C1 segment of cervical spinal cord (tissue), 14 donors: ENCODE measurements around the gene ZBTB32.
A peak's percentile ranks its signal among the peaks of the same experiment; 100 is the strongest.
"Not testable (repeated sequence)": the region's sequence is repeated elsewhere in the genome, so short reads cannot be mapped to it uniquely, and the experiment has no call there.

Experiments used
- DNase-seq, 14 donors: peaks; one replicate each; lab custom pipeline; 2025; lab: John Stamatoyannopoulos, UW

The ZBTB32 gene, protein sequence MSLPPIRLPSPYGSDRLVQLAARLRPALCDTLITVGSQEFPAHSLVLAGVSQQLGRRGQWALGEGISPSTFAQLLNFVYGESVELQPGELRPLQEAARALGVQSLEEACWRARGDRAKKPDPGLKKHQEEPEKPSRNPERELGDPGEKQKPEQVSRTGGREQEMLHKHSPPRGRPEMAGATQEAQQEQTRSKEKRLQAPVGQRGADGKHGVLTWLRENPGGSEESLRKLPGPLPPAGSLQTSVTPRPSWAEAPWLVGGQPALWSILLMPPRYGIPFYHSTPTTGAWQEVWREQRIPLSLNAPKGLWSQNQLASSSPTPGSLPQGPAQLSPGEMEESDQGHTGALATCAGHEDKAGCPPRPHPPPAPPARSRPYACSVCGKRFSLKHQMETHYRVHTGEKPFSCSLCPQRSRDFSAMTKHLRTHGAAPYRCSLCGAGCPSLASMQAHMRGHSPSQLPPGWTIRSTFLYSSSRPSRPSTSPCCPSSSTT

DNA sequence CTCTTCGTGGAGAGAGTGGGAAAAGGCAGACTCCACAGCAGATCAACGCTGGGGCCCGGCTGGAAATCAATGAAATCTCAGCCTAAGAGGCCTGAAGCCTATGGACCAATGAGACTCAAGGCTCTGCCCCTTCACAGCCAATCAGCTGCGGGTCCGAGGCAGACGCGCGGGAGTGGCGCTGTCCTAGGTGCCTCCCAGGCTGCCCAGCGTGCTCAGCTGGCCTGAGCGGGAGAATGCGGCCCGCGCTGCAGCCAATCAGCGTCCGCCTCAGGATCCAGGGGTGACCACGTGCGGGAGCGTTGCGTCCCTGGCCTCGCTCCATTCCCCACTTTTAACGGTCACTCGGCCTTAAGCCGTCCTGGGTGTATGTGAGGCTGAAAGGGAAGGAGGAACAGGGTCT is at the start of gene ZBTB32:
Gene ZBTB32 (plus strand): TSS at position 341 of the 400 bp plus-strand sequence. CDS start 10,069 bp downstream, outside the sequence.
- DNase-seq = peak in 1 of 14 donors; percentile 14

DNA sequence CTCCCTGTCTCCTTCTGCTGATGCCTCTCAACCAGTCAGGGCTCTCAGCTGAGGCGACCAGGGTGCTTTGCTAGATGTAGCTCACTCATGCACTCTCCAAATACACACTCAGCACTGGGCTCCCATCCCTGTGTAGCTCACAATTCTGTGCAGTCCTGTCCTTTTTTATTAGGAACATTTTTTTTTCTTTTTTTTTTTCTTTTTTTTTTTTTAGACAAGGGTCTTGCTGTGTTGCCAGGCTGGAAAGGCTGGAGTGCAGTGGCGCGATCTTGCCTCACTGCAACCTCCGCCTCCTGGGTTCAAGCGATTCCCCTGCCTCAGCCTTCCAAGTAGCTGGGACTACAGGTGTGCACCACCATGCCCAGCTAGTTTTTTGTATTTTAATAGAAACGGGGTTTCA is 49.5 kb upstream of the ZBTB32 start:
- not testable (repeated sequence) for DNase-seq

DNA sequence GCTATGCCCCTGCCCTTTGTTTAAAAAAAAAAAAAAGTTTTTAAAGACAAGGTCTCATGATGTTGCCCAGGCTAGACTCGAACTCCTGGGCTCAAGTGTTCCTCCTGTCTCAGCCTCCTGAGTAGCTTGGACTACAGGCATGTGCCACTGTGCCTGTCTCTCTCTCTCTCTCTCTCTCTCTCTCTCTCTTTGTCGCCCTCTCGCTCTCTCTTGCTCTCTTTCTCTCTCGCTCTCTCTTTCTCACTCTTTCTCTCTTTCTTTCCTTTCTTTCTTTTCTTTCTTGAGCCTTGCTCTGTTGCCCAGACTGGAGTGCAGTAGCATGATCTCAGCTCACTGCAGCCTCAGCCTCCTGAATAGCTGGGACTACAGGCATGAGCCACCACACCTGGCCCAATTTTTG is 48.8 kb upstream of the ZBTB32 start:
- DNase-seq = no peak

DNA sequence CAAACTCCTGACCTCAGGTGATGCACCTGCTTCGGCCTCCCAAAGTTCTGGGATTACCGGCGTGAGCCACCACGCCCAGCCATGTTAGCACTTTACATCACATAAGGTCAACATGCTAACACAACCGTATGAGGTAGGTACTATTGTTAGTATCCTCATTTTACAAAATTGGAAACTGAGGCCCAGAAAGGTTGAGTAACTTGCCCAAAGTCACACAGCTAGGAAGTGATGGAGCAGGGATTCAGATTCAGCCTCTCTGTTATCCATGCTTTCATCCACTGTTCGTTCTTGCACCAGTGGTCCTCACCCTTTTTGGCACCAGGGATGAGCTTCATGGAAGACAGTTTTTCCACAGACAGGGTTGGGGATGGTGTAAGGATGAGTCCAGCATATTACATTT is 47.7 kb upstream of the ZBTB32 start:
- DNase-seq = no peak

DNA sequence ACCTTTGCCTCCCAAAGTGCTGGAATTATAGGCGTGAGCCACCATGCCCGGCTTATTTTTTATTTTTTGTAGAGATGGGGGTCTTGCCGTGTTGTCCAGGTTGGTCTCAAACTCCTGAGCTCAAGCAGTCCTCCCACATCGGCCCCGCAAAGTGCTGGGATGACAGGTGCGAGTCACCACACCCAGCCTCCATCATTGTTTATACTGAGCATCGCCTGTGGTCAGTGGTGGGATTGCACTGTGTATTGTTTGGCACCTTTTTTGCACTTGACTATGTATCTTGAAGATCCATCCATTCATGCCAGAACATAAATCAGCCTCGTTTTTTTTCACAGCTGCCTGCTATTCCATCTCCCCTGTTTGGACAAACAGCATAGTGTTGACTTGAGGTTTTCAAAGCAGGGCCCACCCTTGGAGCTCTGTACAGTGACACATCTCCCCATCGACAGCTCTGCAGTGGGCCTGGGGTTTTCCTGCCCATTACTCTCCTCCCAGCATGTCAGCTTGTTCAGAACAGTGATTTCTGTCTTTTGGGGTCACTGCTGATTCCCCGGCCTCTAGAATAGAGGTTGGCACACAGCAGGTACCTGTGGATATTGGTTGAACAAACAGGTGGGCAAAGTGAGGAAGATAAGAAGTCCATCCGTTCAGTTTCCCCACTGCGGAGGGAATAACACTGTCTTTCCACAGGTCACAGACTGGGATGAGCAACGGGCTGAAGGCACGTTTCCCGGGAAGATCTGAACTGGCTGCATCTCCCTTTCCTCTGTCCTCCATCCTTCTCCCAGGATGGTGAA is 46.3 kb upstream of the ZBTB32 start:
- DNase-seq = no peak

DNA sequence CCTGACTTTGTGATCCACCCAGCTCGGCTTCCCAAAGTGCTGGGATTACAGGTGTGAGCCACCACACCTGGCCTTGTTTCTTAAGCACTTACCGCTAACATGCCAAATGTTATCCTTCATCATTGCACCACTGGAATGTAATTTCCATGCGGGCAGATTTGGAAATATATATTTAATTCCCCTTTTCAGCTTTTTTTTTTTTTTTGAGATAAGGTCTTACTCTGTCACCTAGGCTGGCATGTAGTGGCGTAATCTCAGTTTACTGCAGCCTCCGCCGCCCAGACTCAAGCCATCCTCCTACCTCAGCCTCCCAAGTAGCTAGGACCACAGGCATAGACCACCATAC is 42.4 kb upstream of the ZBTB32 start:
- DNase-seq = no peak

DNA sequence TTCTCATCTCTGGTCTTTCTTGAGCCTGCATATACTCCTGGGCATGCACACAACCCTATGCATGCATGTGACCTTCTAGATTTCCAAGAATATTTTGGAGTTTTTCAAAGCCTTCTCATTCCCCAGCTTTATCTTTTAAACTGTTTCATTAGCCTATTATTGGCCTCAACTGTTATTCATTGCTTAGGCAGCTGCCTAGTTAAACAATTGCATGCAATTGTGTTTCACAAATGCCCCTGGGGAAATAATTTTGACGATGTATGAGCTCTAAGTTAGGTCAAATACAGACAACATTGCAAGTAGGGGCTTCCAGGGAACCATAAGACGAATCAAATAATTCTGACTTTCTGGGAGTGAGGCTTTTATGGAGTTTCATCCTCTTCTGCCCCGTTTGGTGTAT is 40.4 kb upstream of the ZBTB32 start:
- no peak for DNase-seq

DNA sequence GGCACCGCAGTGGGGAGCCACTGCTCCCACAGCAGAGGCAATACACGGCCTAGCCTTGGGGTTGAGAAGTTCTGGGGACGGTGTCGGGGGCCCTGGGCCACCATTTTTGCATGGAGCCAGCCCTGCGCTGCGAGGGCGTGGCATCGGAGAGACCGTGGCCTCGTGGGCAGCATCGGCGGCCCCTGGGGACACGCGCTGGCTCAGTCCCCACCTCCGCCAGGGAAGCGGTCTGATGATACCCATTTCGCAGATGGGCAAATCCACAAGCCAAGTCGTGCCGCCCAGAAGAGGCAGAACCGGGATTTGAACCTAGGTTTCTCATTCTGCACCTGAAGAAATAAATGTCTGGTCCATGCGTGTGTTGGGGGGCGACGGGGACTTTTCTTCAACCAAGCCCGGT is 39.2 kb upstream of the ZBTB32 start:
- DNase-seq = no peak

DNA sequence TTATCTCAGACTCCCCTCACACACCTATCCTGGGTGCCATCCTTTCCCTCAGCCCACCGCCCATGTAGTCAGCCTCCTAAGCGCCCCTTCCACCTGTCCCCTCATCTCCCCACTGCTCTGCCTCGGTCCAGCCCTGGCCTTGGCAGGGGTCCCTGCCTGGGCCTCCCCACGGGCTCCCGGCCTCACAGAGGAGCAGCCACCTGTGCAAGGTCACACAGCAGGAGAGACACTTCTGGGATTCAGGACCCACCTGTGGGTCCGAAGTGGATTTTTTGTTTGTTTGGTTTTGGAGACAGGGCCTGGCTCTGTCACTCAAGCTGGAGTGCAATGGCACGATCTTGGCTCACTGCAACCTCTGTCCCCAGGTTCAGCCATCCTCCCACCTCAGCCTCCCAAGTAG is 38.8 kb upstream of the ZBTB32 start:
- DNase-seq = no peak

DNA sequence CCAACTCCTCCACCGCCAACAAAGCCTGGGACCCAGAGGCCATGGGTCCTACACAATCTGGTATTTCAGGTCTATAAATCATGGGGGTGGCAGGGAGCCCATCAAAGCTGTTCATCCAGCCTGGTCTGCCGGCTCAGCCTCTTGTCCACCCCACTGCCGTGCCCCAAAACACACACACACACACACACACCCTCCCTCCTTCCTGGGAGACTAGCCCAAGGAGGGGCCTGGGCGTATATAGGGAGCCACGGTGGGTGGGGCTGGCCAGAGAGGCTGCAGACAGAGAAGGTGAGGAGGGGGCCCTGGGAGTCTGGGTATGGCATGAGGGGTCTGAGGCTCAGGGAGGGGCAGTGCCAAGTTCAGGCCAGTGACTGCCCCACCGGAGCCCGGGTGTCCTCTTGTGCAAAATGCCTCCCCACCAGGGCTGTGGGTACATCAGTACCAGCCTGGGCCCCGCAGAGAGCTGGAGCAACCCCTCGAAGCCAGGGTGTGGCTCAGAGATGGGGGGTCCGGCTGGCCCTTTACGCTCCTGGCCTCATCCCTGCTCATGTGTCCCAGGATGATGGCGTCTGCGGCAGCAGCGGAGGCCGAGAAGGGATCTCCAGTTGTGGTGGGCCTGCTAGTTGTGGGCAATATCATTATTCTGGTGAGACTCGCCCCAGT is 38.0 kb upstream of the ZBTB32 start, which contains the start of gene UPK1A:
Gene UPK1A (plus strand): TSS at position 267 of the 663 bp plus-strand sequence. CDS start 296 bp downstream, at position 563.
- DNase-seq = no peak

DNA sequence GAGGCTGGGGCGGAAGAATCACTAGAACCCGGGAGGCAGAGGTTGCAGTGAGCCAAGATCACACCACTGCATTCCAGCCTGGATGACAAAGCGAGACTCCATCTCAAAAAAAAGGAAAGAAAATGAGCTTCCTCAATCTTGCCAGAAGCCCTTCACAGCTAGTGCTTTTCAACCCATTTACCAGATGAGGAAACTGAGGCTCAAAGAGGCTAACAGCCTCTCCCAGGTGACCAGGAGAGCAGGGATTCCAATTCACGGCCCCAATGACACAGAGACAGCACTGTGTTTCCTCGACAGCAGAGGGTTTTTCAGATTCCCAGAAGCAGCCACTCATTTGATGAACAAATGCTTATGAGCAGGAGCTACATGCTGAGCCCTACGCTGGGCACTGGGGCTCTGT is 34.8 kb upstream of the ZBTB32 start:
- DNase-seq = no peak

DNA sequence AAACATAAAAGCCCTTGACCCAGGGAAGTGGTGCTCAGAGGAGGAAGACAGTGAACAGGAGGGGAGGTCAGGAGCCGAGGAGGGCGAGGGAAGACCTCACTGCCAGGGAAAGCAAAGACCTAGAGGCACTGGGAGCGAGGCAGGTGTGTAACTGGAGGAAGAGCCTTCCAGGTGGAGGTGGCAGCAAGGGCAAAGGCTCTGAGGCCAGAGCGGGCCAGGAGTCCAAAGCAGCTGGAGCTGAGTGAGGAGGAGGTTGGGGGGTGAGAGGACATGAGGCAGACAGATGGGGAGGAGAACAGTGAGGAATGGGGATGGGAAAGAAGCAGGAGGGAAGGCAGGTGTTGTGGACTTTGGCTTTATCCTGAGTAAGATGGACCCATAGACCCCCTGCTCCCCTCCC is 34.4 kb upstream of the ZBTB32 start:
- DNase-seq = no peak

DNA sequence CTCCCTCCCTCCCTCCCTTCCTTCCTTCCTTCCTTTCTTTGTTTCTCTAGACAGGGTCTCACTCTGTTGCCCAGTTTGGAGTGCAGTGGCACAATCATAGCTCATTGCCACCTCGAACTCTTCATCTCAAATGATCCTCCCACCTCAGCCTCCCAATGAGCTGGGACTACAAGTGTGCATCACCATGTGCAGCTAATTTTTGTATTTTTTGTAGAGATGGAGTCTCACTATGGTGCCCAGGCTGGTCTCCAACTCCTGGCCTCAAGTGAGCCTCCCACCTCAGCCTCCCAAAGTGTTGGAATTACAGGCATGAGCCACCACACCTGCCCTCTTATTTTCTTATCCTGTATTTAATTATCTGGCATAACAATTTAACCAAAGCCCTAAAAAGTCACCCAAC is 33.7 kb upstream of the ZBTB32 start:
- no peak for DNase-seq

DNA sequence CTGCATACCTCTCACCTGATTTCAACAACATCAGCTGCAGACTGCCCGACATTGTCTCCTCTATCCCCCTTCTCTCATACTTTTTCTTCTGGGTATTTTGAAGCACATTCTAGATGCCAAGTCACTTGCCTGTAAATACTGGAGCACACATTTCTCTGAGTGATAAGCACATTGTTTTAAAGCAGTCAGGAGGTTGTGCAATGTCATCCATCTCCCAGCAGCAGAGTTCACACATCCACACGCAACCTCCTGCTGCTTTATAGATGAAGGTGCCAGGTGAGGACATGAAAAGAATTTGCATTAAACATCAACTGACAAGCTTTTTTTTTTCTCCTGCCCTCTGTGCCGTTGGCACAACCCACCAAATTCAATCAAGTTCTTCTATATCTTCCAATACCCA is 32.5 kb upstream of the ZBTB32 start:
- DNase-seq = no peak

DNA sequence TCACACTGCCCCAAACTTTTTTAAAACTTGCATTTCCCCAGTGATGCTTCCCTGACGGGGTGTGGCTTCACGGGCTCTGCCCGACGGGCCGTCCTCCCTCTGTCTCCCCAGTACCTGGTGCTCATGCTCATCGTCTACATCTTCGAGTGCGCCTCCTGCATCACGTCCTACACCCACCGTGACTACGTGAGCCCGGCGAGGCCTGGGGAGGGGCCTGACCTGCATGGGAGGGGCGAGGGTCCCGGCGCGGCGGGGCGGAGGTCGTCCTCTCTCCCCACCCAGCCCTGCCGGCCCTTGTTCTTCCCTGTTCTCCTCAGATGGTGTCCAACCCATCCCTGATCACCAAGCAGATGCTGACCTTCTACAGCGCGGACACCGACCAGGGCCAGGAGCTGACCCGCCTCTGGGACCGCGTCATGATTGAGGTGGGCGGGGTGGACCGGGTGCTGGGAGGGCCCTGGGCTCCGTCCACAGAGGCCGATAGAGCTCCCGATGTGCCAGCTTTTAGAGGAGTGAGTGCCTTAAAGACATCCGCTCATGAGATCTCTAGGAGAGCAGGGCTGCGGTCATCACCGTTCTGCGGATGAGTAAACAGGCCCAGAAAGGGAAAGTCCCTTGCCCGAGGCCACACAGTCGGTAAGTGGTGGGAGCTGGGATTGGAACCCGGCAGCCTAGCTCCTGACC is 31.1 kb upstream of the ZBTB32 start:
- no peak for DNase-seq

DNA sequence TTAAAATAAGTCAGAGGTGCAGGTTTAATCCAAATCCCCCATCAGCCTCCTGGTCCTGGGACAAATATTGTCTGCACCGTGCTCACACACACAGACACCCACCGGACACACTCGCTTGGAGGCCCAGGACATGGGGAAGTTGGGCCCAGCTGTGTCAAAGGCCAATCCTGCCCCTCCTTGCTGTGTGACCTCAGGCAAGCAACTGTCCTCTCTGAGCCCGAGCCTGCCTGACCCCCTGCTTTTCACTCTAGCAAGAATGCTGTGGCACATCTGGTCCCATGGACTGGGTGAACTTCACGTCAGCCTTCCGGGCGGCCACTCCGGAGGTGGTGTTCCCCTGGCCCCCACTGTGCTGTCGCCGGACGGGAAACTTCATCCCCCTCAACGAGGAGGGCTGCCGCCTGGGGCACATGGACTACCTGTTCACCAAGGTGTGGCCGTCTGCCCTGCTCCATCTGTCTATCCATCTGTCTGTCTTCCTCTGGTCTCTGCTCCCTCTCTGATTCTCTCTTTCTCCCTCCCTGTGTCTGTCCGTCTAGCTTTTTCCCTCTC is 28.7 kb upstream of the ZBTB32 start:
- no peak for DNase-seq

DNA sequence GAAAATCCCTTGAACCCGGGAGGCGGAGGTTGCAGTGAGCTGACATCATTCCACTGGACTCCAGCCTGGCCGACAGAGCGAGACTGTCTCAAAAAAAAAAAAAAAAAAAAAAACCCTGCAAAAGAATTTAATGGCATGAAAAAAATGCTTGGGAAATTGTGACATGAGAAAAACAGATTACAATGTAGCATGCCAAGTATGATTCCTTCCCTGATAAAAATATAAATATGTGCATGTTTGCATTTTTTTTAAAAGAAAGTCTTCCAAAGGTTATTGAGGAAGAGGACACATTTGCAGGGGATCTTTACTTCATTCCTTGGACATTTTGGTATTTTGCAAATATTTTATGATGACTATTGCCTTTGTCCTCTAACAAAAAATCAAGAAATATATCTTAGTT is 14.5 kb upstream of the ZBTB32 start:
- no peak for DNase-seq

DNA sequence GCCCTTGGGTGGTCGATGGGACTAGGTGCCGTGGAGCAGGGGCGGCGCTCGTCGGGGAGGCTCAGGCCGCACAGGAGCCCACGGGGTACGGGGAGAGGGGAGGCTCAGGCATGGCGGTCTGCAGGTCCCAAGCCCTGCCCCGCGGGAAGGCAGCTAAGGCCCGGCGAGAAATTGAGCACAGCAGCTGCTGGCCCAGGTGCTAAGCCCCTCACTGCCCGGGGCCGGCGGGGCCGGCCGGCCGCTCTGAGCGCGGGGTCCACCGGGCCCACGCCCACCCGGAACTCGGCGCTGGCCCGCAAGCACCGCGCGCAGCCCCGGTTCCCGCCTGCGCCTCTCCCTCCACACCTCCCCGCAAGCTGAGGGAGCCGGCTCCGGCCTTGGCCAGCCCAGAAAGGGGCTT is 13.3 kb upstream of the ZBTB32 start:
- not testable (repeated sequence) for DNase-seq

DNA sequence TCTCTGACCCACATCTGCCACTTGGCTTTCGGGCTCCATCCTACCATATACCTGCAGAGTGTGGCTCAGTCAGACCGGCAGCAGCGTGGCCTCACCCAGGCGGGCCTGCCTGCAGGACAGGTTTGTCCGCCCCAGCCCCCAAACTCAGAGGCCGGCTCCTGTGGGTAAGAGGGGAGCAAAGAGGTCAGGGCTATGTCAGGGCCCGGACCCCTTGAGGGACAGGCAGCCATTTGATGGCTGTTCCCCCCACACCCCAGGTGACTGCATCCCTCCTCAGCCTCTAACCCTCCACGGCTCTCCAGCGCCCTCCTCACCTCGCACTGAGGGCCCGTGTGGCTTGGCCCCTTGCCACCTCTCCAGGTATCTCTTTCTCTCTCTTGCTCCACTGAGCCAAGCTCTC is 12.3 kb upstream of the ZBTB32 start:
- DNase-seq = no peak

DNA sequence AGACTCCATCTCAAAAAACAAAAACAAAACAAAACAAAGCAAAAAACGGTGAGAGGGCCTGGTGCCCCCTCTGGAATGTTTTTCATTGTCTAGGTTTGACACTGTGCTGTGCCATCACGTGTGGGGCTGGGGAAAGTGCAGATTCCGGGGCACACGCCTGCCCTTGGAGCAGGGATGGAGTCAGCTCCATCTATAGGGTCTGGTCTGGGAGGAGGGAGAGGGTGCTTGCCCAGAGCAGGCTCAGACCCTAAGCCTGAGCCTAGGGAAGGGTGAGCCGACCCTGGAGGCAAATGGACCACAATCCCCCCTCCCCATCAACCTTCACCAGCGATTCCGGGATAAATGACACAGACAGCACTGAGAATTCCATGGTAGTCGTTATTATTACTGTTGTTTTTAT is 10.9 kb upstream of the ZBTB32 start:
- DNase-seq = no peak
